Psoas muscle (tissue), 8 donors: Measurements from ENCODE around the gene USP15. TPM values are rescaled to one million over a fixed set of nuclear protein-coding genes. Genes with fewer than 3 reads are reported as not detected.
"Not testable (repeated sequence)": the region's sequence is repeated elsewhere in the genome, so short reads cannot be mapped to it uniquely, and the experiment has no call there.

Experiments
- ATAC-seq, 4 donors: fragments of 200-7000 bp; cut with Tn5 transposase; one replicate each; pipeline ENCODE4 v1.9.1; 2020; ENCODE audit warnings: moderate library complexity in 3 of 4, mild to moderate bottlenecking in 2 of 4
- DNase-seq, 2 donors: peaks; one replicate each; pipeline ENCODE4 v3.0.0-alpha.2; 2020
- H3K27ac ChIP-seq: fragments of 200-600 bp; one replicate; pipeline ENCODE4 v1.8.0; 2022
- H3K27me3 ChIP-seq, 3 donors: fragments of 200-600 bp in 1 of 3; one replicate each; pipeline versions ENCODE4 v1.6.1 to v1.8.0; 2013 to 2022; ENCODE audit warnings: low read length in 2 of 3, mild to moderate bottlenecking in 2 of 3, moderate library complexity in 1 of 3; ENCODE audit not compliant: insufficient read depth in 3 of 3
- H3K36me3 ChIP-seq, 2 donors: fragments of 200-600 bp in 1 of 2; one replicate each; pipeline versions ENCODE4 v1.6.1 to v1.8.0; 2013 to 2022; ENCODE audit warnings: low read depth in 1 of 2, mild to moderate bottlenecking in 1 of 2, moderate library complexity in 1 of 2; ENCODE audit not compliant: insufficient read depth in 1 of 2
- H3K4me1 ChIP-seq: fragments of 200-600 bp; one replicate; pipeline ENCODE4 v1.8.0; 2022
- H3K4me3 ChIP-seq: fragments of 200-600 bp; one replicate; pipeline ENCODE4 v1.8.0; 2022; ENCODE audit warnings: mild to moderate bottlenecking
- H3K9me3 ChIP-seq: fragments of 200-600 bp; one replicate; pipeline ENCODE4 v1.8.0; 2022
- WGBS, 3 donors: extraction: QIAGEN DNeasy Blood & Tissue Kit; methylation state at CpG; one replicate each; pipeline versions ENCODE4 v1.1.6 to v1.1.7; 2013; 5-methylcytosine and 5-hydroxymethylcytosine counted together
- intact Hi-C, 2 donors: fragments of 100-400 bp; cut with DNase I; formaldehyde crosslinking; loops; one replicate each; pipeline versions ENCODE4 v1.11.0 to v1.14.2; 2022
- polyA plus RNA-seq, 3 donors: library from polyadenylated mRNA; stranded (reverse); fragments of 200-250 nt; gene quantifications; one replicate each; pipeline ENCODE4 v1.2.3, GENCODE V29; 2013
- total RNA-seq, 4 donors: library from RNA; stranded (reverse); fragmentation: NEBNext Ultra II Directional in 2 of 4; extraction: Animal tissue kit (Norgen Biotek cat#: 25700) in 2 of 4; gene quantifications; one replicate each; pipeline versions ENCODE4 v1.2.1 to v1.2.4, GENCODE V29; 2021 to 2023
- TF ChIP-seq, protein P1 (sequence below): fragments of 200-600 bp; IDR thresholded peaks from one replicate; pipeline ENCODE4 v1.8.0; 2022; ENCODE audit warnings: antibody characterized with exemption
- donor health status: healthy with polysubstance abuse.
- donor health status: DM: no; HTN: no; CAD: no; lungs with moderate emphysema.
- donor health status: Bipolar disorder and iron deficiency.
- donor health status: healthy.
- donor health status: DM: yes; HTN: yes; CAD: no.
- donor health status: DM: no; HTN: no; CAD: no.
- donor health status: DM: no; HTN: no; CAD: no.
- donor health status: DM: yes; HTN: yes; CAD: no.

USP15 gene
- total and polyA plus RNA-seq, 7 donors = 27.6 to 65.6 (median 48.7) TPM

DNA sequence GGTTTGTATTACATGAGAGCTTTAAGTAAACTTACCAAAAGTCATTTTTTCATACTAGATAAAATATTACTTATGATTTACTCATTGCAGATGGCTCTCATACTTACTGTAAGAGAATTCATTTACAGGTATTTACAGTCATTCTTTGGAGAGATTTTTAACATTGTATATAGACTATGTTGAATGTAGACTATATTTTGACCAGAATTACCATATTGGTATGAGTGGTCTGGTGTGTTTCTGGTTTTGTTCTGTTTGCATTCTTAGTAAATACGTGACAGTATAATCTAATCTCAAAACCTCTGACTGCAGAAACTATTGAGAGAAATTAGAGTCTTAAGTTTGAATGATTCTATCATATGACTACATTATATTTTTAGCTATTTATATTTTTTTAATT, 91.1 kb downstream of the USP15 start:
- DNase-seq = no peak
- no peak for ATAC-seq
- WGBS, 3 donors = 87 to 97% (median 91%) methylated on average over 1 of the region's 1 CpG
- Histone ChIP-seq H3K27me3 (no peaks in the 10 kb centered on the region), H3K36me3 (peaks cover 0 to 9% of the 10 kb centered on the region in 2 donors), H3K27ac (no peak overlapping the region), H3K4me1 (no peaks in the 10 kb centered on the region), H3K4me3 (no peak overlapping the region), H3K9me3 (no peaks in the 10 kb centered on the region)
- intact Hi-C loops = no loop called here
- TF ChIP-seq, protein P1, sequence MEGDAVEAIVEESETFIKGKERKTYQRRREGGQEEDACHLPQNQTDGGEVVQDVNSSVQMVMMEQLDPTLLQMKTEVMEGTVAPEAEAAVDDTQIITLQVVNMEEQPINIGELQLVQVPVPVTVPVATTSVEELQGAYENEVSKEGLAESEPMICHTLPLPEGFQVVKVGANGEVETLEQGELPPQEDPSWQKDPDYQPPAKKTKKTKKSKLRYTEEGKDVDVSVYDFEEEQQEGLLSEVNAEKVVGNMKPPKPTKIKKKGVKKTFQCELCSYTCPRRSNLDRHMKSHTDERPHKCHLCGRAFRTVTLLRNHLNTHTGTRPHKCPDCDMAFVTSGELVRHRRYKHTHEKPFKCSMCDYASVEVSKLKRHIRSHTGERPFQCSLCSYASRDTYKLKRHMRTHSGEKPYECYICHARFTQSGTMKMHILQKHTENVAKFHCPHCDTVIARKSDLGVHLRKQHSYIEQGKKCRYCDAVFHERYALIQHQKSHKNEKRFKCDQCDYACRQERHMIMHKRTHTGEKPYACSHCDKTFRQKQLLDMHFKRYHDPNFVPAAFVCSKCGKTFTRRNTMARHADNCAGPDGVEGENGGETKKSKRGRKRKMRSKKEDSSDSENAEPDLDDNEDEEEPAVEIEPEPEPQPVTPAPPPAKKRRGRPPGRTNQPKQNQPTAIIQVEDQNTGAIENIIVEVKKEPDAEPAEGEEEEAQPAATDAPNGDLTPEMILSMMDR = no peak

DNA sequence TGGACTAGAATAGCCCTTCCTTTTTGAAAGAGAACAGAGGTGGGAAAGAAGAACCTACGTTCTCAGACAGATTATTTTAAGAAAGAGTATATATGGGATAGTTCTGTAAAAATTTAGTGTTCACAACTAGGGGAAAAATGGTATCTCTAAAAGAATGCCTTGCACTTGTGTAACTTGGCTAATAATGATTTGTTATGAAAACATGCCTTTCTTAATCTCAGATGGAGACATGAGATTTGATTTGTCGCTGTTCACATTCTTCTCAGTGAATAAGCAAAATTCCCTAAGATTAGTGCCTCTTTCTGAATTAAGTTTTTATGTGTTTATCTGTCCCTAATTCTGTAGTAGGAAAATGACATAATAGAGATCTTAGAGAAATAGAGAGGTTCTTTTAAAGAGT, 100.8 kb downstream of the USP15 start:
- no peak for ATAC-seq
- intact Hi-C loops = no loop called here
- TF ChIP-seq, protein P1 = no peak
- 74 to 91% (median 82%) methylated on average over 2 of the region's 2 CpGs for WGBS, 3 donors
- Histone ChIP-seq H3K4me1 (peaks cover 27% of the 10 kb centered on the region), H3K27me3 (no peaks in the 10 kb centered on the region), H3K9me3 (peaks cover 7% of the 10 kb centered on the region), H3K4me3 (no peak overlapping the region), H3K27ac (peak overlapping the region; percentile 5), H3K36me3 (peaks cover 2 to 22% of the 10 kb centered on the region in 2 donors)
- DNase-seq = no peak

DNA sequence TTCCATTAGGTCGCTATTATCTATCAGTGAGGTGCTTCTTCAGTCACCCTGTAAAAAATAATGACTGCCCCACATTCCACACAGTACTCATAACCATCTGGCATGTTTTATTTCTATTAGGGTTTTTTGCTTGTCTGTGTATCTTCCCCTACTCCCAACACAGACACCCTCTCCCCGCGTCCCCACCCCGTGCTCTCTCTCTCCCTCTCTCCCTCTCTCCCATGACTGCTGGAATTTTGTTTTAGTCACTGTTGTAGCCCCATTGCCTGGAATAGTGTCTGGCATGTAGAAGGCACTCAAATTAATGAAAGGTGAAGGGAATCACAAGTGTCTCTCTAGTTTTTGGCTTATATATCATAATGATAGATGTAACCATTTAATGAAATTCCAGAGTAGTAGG, 103.3 kb downstream of the USP15 start:
- intact Hi-C loops = no loop called here
- no peak overlapping the region for H3K27ac ChIP-seq
- WGBS, 3 donors = 95 to 96% (median 96%) methylated on average over 4 of the region's 4 CpGs
- H3K36me3 ChIP-seq = peaks cover 0 to 2% of the 10 kb centered on the region in 2 donors
- no peak overlapping the region for H3K4me3 ChIP-seq
- H3K27me3 ChIP-seq = no peaks in the 10 kb centered on the region
- DNase-seq (no peak), ATAC-seq (peak in 1 of 4 donors; percentile 15)
- TF ChIP-seq, protein P1 = no peak
- H3K4me1 ChIP-seq = peaks cover 27% of the 10 kb centered on the region
- H3K9me3 ChIP-seq = peaks cover 7% of the 10 kb centered on the region

DNA sequence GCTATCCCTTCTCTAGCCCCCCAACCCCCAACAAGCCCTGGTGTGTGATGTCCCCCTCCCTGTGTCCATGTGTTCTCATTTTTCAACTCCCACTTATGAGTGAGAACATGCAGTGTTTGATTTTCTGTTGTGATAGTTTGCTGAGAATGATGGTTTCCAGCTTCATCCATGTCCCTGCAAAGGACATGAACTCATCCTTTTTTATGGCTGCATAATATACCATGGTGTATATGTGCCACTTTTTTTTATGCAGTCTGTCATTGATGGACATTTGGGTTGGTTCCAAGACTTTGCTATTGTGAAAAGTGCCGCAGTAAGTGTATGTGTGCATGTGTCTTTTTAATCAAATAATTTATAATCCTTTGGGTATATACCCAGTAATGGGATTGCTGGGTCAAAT, 104.5 kb downstream of the USP15 start:
- H3K9me3 ChIP-seq, ATAC-seq, H3K27me3 ChIP-seq, H3K36me3 ChIP-seq, DNase-seq, intact Hi-C loops, H3K27ac ChIP-seq, H3K4me3 ChIP-seq: not testable (repeated sequence)
- WGBS, 3 donors = 91 to 100% (median 95%) methylated on average over 1 of the region's 1 CpG
- peaks cover 27% of the 10 kb centered on the region for H3K4me1 ChIP-seq

DNA sequence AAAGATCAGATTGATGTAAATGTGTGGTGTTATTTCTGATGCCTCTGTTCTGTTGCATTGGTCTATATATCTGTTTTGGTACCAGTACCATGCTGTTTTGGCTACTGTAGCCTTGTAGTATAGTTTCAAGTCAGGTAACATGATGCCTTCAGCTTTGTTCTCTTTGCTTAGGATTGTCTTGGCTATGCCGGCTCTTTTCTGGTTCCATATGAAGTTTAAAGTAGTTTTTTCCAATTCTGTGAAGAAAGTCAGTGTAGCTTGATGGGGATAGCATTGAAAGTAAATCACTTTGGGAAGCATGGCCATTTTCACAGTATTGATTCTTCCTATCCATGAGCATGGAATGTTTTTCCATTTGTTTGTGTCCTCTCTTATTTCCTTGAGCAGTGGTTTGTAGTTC, 105.6 kb downstream of the USP15 start:
- H3K9me3 ChIP-seq, H3K4me3 ChIP-seq, intact Hi-C loops, ATAC-seq, H3K36me3 ChIP-seq, H3K27ac ChIP-seq, DNase-seq, H3K27me3 ChIP-seq: not testable (repeated sequence)
- H3K4me1 ChIP-seq = peaks cover 21% of the 10 kb centered on the region
- WGBS, 3 donors = 92 to 97% (median 96%) methylated on average over 1 of the region's 1 CpG

DNA sequence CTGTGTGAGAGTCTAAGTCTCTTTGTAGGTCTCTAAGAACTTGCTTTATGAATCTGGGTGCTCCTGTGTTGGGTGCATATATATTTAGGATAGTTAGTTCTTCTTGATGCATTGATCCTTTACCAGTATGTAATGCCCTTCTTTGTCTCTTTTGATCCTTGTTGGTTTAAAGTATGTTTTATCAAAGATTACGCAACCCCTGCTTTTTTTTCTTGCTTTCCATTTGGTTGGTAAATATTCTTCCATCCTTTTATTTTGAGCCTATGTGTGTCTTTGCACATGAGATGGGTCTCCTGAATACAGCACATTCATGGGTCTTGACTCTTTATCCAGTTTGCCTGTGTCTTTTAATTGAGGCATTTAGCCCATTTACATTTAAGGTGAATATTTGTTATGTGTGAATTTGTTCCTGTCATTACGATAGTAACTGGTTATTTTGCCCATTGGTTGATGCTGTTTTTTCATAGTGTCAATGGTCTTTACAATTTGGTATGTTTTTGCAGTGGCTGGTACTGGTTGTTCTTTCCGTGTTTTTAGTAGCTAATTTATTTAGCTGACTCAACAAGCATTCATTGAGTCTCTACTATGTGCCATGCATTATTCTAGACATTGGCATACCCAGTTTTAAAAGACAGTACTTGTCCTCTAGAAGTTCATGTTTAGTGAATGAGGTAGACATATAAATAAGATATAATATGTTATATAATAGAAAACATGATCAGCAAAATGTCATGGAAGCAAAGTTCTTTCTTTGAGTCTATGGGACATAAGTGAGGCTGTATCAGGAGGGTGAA, 108.4 kb downstream of the USP15 start:
- ATAC-seq, H3K27me3 ChIP-seq, H3K36me3 ChIP-seq, intact Hi-C loops, DNase-seq, H3K27ac ChIP-seq, H3K9me3 ChIP-seq, H3K4me3 ChIP-seq: not testable (repeated sequence)
- H3K4me1 ChIP-seq = peaks cover 23% of the 10 kb centered on the region
- 94 to 97% (median 96%) methylated on average over 3 of the region's 3 CpGs for WGBS, 3 donors
